Measurements from ENCODE around the gene SOX13.

DNA sequence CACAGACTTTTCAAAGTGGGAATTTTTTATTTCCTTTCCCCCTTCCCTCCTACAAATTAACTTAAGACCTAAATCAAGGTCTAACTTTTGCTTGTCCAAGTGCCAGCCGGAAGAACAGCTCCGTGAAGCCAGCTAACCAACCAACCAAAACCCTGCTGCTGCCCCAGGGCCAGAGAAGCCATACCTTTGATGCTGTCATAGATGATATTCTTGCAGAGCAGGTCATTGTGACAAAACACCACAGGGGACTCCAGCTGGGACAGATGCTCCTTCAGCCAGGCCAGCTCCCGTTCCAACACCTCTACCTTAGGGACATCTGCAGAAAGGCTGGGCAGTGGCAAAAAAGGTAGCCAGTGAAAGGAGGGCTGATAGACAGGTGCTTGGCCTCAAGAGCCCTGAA is 68.2 kb downstream of the SOX13 start:
- TF ChIP-seq, protein P1, sequence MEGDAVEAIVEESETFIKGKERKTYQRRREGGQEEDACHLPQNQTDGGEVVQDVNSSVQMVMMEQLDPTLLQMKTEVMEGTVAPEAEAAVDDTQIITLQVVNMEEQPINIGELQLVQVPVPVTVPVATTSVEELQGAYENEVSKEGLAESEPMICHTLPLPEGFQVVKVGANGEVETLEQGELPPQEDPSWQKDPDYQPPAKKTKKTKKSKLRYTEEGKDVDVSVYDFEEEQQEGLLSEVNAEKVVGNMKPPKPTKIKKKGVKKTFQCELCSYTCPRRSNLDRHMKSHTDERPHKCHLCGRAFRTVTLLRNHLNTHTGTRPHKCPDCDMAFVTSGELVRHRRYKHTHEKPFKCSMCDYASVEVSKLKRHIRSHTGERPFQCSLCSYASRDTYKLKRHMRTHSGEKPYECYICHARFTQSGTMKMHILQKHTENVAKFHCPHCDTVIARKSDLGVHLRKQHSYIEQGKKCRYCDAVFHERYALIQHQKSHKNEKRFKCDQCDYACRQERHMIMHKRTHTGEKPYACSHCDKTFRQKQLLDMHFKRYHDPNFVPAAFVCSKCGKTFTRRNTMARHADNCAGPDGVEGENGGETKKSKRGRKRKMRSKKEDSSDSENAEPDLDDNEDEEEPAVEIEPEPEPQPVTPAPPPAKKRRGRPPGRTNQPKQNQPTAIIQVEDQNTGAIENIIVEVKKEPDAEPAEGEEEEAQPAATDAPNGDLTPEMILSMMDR (IDR thresholded peaks at IDR 0.05), result no peak
- TF ChIP-seq POLR2A (IDR thresholded peaks at IDR 0.05) (no peak), EP300 (IDR thresholded peaks at IDR 0.05) (no peak)

All from tibial nerve (tissue), 4 donors.